Middle frontal gyrus (tissue), 1 donor: ENCODE results near the gene BTBD19.

Experiments used
- DNase-seq: peaks from one replicate; pipeline ENCODE4 v3.0.0-alpha.2; 2015; ENCODE audit warnings: low spot score; ENCODE audit errors: extremely low spot score

BTBD19 gene

DNA sequence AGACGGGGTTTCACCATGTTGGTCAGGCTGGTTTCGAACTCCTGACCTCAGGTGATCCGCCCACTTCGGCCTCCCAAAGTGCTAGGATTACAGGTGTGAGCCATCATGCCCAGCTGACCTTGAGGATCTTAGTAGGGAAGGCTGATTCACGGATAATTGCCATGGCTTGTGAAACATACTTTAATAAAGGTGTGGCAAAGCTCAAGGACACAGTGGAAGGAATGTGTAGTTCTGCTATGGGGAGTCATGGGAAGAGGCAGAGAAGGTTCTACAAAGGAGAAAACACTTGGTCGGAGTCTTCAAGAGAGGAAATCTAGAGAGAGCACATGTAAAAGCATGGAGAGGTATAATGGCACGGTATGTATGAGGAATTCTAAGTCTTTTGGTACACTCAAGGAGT lies 47.4 kb downstream of the BTBD19 start:
- DNase-seq = no peak

DNA sequence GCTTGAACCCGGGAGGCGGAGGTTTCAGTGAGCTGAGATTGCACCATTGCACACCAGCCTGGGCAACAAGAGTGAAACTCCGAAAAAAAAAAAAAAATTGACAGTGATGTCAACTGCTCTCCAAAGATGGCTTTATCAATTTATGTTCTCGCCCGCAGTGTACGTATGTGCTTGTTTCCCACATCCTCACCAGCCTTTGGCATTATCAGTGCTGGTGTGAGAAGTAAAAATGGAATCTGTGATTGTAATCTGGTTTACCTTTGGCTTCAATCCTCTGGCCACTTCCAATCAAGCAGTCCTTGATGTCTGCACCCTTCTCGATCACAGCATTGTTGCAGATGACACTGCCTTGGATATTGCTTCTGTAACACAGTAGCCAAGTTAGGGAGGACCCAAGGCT lies 49.1 kb downstream of the BTBD19 start:
- DNase-seq = no peak

DNA sequence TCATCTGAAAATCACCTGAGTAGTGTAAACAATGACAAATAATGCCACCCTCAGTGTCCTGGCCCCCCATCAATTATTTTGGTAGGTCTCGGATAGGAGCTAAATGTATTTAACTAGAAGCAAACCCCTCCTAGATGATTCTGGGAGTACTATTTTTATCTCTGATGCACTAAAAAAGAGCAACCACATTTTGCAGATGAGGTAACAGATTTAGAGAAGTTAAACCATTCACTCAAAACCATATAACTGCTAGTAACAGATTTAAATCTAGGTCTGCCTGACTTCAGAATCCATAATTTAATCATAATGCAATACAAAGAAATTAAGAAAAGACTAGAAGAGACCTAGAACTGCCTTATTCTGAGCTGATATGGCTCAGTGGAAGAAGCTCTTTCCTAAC lies 52.0 kb downstream of the BTBD19 start:
- no peak for DNase-seq

DNA sequence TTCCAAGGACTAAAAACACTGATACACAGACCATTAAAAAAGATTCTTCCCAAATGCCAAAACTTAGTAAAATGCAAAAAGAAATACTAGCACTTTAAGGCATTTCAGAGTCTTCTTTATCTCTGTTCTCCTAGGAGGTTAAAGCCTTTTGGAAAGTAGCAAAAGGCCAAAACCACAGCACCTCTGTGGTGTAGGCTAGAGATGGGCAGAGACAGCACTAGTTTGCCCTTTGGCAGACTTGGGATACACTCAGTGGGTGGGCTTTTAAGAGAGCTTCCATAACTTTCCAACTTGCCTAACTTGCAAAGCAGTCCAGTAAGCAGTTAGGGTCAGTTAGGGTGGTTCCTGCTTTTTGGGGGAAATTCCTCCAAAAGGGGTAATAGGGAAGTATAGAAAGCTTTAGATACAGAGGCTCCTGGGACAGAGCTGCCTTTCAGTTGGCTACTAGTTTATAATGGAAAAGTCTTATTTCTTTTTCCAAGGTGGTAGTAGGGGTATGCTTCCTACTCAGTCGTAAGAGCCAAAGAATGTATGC lies 52.6 kb downstream of the BTBD19 start:
- no peak for DNase-seq

DNA sequence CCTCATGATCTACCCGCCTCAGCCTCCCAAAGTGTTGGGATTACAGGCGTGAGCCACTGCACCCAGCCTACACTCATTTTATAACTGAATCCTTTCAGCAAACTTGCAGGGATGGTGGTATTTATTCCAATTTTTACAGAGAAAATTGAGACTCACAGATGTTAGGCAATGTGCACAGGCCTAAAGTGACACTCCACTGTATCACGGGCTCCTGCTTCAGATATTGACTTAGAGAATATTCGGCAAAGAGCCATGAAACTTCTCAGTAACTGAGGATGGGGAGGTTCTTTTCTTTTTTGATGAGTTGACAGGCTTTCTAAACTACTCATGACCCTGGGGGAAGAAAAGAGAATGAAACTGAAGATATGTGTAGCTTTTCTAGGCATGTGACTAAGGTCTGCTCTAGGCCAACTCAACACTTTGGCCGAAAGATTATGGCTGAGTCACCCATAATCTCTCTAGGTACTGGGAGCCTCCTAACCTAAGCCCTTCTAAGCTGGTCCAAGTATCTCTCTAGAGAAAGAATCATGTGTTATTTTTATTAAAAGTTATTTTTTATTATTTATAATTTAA lies 54.6 kb downstream of the BTBD19 start:
- DNase-seq = no peak
